HG03045 (cell line): ENCODE measurements around the gene ROR2.

Experiments used
- ATAC-seq: cut with Tn5 transposase; IDR thresholded peaks from one replicate; pipeline ENCODE4 v1.9.1; 2021; ENCODE audit warnings: mild to moderate bottlenecking, moderate library complexity; ENCODE audit not compliant: unreplicated experiment

ROR2 gene

GRCh38 chr9:91724609-91725505 is 225.2 kb downstream of the ROR2 start:
- no peak for ATAC-seq

GRCh38 chr9:91724068-91724440 is 226.0 kb downstream of the ROR2 start:
- ATAC-seq = no peak

GRCh38 chr9:91723420-91724067 is 226.5 kb downstream of the ROR2 start:
- no peak for ATAC-seq

GRCh38 chr9:91720751-91721705 is 229.0 kb downstream of the ROR2 start:
- ATAC-seq = no peak

GRCh38 chr9:91720313-91720712 is 229.7 kb downstream of the ROR2 start:
- no peak for ATAC-seq

- no peak for ATAC-seq
Measured at GRCh38 chr9:91718071-91718470, 232.0 kb downstream of the ROR2 start.

- no peak for ATAC-seq
Measured at GRCh38 chr9:91716815-91717214, 233.2 kb downstream of the ROR2 start.

GRCh38 chr9:91716239-91716638 is 233.8 kb downstream of the ROR2 start:
- ATAC-seq = no peak

GRCh38 chr9:91714874-91715615 is 235.0 kb downstream of the ROR2 start:
- no peak for ATAC-seq

GRCh38 chr9:91714020-91714806 is 235.8 kb downstream of the ROR2 start:
- ATAC-seq = no peak

GRCh38 chr9:91712811-91713210 is 237.2 kb downstream of the ROR2 start:
- ATAC-seq = no peak

GRCh38 chr9:91711755-91712601 is 238.1 kb downstream of the ROR2 start:
- ATAC-seq = peak; percentile 92

GRCh38 chr9:91710158-91710557 is 239.9 kb downstream of the ROR2 start:
- no peak for ATAC-seq

- no peak for ATAC-seq
Measured at GRCh38 chr9:91705386-91705785, 244.6 kb downstream of the ROR2 start.

- no peak for ATAC-seq
Measured at GRCh38 chr9:91700475-91700874, 249.6 kb downstream of the ROR2 start.

- no peak for ATAC-seq
Measured at GRCh38 chr9:91698266-91698665, 251.8 kb downstream of the ROR2 start.

GRCh38 chr9:91697201-91697600 is 252.8 kb downstream of the ROR2 start:
- ATAC-seq = no peak

- no peak for ATAC-seq
Measured at GRCh38 chr9:91694081-91694870, 255.8 kb downstream of the ROR2 start.
